CD4-positive, CD25-positive, alpha-beta regulatory T cell (primary cell): ENCODE measurements around the gene SLC7A8. TPM values are rescaled to one million over a fixed set of nuclear protein-coding genes. Genes with fewer than 3 reads are reported as not detected.
A peak's percentile ranks its signal among the peaks of the same experiment; 100 is the strongest.

Source experiments
- ATAC-seq, 2 donors: fragments of 150-1000 bp; cut with Tn5 transposase; one replicate each; pipeline ENCODE4 v1.10.0; 2021; ENCODE audit warnings: low read depth in 2 of 2, moderate number of reproducible peaks in 2 of 2, moderate library complexity in 1 of 2
- DNase-seq, 3 donors: peaks; one replicate each; pipeline versions ENCODE4 v3.0.0 to v3.0.0-alpha.2; 2012 to 2022; ENCODE audit warnings: mixed read lengths in 1 of 3
- H3K27ac ChIP-seq: one replicate; pipeline ENCODE4 v1.7.0; 2013; ENCODE audit warnings: mild to moderate bottlenecking, low read length; ENCODE audit not compliant: insufficient read depth, poor library complexity, severe bottlenecking
- H3K27me3 ChIP-seq: one replicate; pipeline ENCODE4 v1.7.0; 2013; ENCODE audit warnings: low read length; ENCODE audit not compliant: control insufficient read depth, insufficient read depth
- H3K36me3 ChIP-seq: one replicate; pipeline ENCODE4 v1.7.0; 2013; ENCODE audit warnings: mild to moderate bottlenecking, low read length, moderate library complexity; ENCODE audit not compliant: control insufficient read depth, insufficient read depth
- H3K4me1 ChIP-seq: 2 replicates; pipeline ENCODE4 v1.7.0; 2013; ENCODE audit warnings: mild to moderate bottlenecking, low read length; ENCODE audit not compliant: insufficient read depth, control insufficient read depth, poor library complexity, severe bottlenecking
- H3K4me3 ChIP-seq: one replicate; pipeline ENCODE4 v1.7.0; 2013; ENCODE audit warnings: low read depth, mild to moderate bottlenecking, low read length, moderate library complexity
- H3K9me3 ChIP-seq, 2 experiments: 1 replicate in 1 of 2; 2 replicates in 1 of 2; pipeline ENCODE4 v1.7.0; 2013; ENCODE audit warnings: low read length in 2 of 2, mild to moderate bottlenecking in 1 of 2, moderate library complexity in 1 of 2; ENCODE audit not compliant: control insufficient read depth in 2 of 2
- H3K27ac Mint-ChIP-seq, 3 donors: one replicate each; pipeline ENCODE4 v1.8.0; 2020 to 2022; ENCODE audit warnings: mild to moderate bottlenecking in 3 of 3, mixed read lengths in 3 of 3, moderate library complexity in 2 of 3
- H3K27me3 Mint-ChIP-seq: one replicate; pipeline ENCODE4 v1.8.0; 2022; ENCODE audit warnings: mild to moderate bottlenecking, mixed read lengths
- H3K36me3 Mint-ChIP-seq: one replicate; pipeline ENCODE4 v1.8.0; 2020; ENCODE audit warnings: mixed read lengths
- H3K4me1 Mint-ChIP-seq, 4 donors: one replicate each; pipeline ENCODE4 v1.8.0; 2020 to 2022; ENCODE audit warnings: mixed read lengths in 4 of 4, mild to moderate bottlenecking in 1 of 4
- H3K4me3 Mint-ChIP-seq, 4 donors: one replicate each; pipeline ENCODE4 v1.8.0; 2020 to 2022; ENCODE audit warnings: mild to moderate bottlenecking in 4 of 4, mixed read lengths in 4 of 4, moderate library complexity in 3 of 4
- H3K9me3 Mint-ChIP-seq, 7 donors: one replicate each; pipeline ENCODE4 v1.8.0; 2020 to 2022; ENCODE audit warnings: mixed read lengths in 7 of 7, mild to moderate bottlenecking in 3 of 7, moderate library complexity in 2 of 7
- polyA plus RNA-seq, 4 donors: library from polyadenylated mRNA; unstranded; fragments of 300-500 nt; fragmentation: Illumina TruSeq; gene quantifications; one replicate each; pipeline ENCODE4 v1.2.3, GENCODE V29; 2021
- total RNA-seq: library from RNA; stranded (reverse); gene quantifications from one replicate; pipeline ENCODE4 v1.2.3, GENCODE V29; 2022

The SLC7A8 gene
- total and polyA plus RNA-seq, 5 donors from 2014 or later = 0.48 to 1.8 (median 1.1) TPM; not detected in 1

- Mint-ChIP-seq H3K27ac (no peak within 1 kb of the TSS), H3K36me3 (peaks cover 30% of the 10 kb centered on the region), H3K27me3 (no peaks in the 10 kb centered on the region), H3K4me1 (peaks cover 18 to 45% (median 33%) of the 10 kb centered on the region in 4 donors), H3K4me3 (no peak within 1 kb of the TSS), H3K9me3 (no peaks in the 10 kb centered on the region)
- H3K4me1 ChIP-seq = peaks cover 36% of the 10 kb centered on the region
- ATAC-seq = peak; percentile 20 to 21
- H3K36me3 ChIP-seq = peaks cover 47% of the 10 kb centered on the region
- peak within 1 kb of the TSS; percentile 99 for H3K27ac ChIP-seq
- no peaks in the 10 kb centered on the region for H3K27me3 ChIP-seq
- no peaks in the 10 kb centered on the region for H3K9me3 ChIP-seq
- peak within 1 kb of the TSS; percentile 98 for H3K4me3 ChIP-seq
- DNase-seq = peak in 2 of 3 donors; percentile 65 to 91
These were observed 88.7 kb downstream of the SLC7A8 start, which contains the start of gene ACIN1 for GRCh38 chr14:23094666-23095195. ACIN1 (minus strand) TSS chr14:23095136; CDS start chr14:23095112, 24 bp downstream.

GRCh38 chr14:23093991-23094665, 89.3 kb downstream of the SLC7A8 start:
- ATAC-seq = no peak
- Histone ChIP-seq H3K36me3 (peaks cover 53% of the 10 kb centered on the region), H3K4me1 (peaks cover 36% of the 10 kb centered on the region), H3K27ac (peak overlapping the region; percentile 99), H3K27me3 (no peaks in the 10 kb centered on the region), H3K4me3 (peak overlapping the region; percentile 98), H3K9me3 (no peaks in the 10 kb centered on the region)
- peaks cover 32% of the 10 kb centered on the region for H3K36me3 Mint-ChIP-seq
- H3K27me3 Mint-ChIP-seq = no peaks in the 10 kb centered on the region
- H3K9me3 Mint-ChIP-seq = no peaks in the 10 kb centered on the region
- DNase-seq = peak in 1 of 3 donors; percentile 42
- H3K4me3 Mint-ChIP-seq = no peak overlapping the region
- no peak overlapping the region for H3K27ac Mint-ChIP-seq
- peaks cover 18 to 48% (median 36%) of the 10 kb centered on the region in 4 donors for H3K4me1 Mint-ChIP-seq

GRCh38 chr14:23093526-23093925, 89.9 kb downstream of the SLC7A8 start:
- ATAC-seq (no peak), DNase-seq (no peak)
- Mint-ChIP-seq H3K27ac (no peak overlapping the region), H3K9me3 (no peaks in the 10 kb centered on the region), H3K36me3 (peaks cover 32% of the 10 kb centered on the region), H3K4me1 (peaks cover 18 to 48% (median 33%) of the 10 kb centered on the region in 4 donors), H3K4me3 (no peak overlapping the region), H3K27me3 (no peaks in the 10 kb centered on the region)
- H3K27me3 ChIP-seq = no peaks in the 10 kb centered on the region
- no peak overlapping the region for H3K27ac ChIP-seq
- peaks cover 36% of the 10 kb centered on the region for H3K4me1 ChIP-seq
- H3K36me3 ChIP-seq = peaks cover 55% of the 10 kb centered on the region
- peak overlapping the region; percentile 98 for H3K4me3 ChIP-seq
- H3K9me3 ChIP-seq = no peaks in the 10 kb centered on the region

DNA sequence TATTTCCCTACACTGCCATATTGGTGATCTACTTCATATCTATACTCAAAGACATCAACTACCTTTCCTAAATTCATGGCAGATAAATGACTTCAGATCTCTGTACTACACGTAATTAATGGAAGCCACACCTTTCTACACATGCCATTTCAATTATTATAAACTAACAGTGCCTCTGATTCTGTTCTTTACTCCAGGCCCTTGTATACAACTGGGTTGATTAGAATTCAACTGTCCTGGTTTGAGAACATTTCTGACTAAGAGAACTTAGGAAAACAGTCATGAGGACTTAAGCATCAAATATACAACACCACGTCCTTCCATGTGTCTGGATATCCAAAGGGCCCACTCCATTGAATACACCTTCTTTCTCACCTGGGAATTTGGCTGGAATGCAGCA, 90.4 kb downstream of the SLC7A8 start:
- Mint-ChIP-seq H3K27ac (no peak overlapping the region), H3K4me3 (peak overlapping the region in 1 of 4 donors; percentile 71)

DNA sequence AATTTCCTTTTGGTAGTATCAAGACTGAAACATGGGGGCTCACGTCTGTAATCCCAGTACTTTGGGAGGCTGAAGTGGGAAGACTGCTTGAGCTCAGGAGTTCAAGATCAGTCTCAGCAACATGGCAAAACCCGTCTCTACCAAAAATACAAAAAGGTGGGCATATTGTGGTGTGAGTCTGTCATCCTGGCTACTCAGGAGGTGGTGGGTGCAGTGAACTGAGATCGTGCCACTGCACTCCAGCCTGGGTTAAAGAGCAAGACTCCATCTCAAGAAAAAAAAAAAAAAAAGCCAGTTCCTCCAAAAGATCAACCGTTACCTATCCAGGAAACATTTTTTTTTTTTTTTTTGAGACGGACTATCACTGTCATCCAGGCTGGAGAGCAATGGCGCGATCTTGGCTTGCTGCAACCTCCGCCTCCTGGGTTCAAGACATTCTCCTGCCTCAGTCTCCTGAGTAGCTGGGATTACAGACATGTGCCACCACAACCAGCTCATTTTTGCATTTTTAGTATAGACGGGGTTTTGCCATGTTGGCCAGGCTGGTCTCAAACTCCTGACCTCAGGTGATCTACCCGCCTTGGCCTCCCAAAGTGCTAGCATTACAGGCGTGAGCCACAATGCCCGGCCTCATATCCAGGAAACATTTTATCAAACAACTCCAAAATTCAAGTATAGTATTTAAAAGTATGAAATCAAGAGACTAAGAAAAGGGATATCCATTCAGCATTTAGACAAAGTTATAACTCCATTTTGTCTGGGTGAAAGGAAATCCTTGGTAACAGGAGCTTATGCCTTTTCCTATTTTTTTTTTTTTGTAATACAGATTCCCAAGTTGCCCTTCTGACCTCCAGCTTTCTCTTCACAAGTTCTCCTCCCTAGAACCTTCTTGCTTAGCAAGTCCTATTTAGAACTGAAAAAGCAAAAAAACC, 91.9 kb downstream of the SLC7A8 start:
- Mint-ChIP-seq H3K27ac (peak overlapping the region in 2 of 3 donors; percentile 10 to 33), H3K36me3 (peaks cover 33% of the 10 kb centered on the region)
- peaks cover 28% of the 10 kb centered on the region for H3K4me1 ChIP-seq

More for the DNA sequence above, 90.4 kb downstream of the SLC7A8 start:
- H3K9me3 Mint-ChIP-seq = no peaks in the 10 kb centered on the region
- Histone ChIP-seq H3K4me3 (peak overlapping the region; percentile 98), H3K27ac (no peak overlapping the region), H3K9me3 (no peaks in the 10 kb centered on the region), H3K27me3 (no peaks in the 10 kb centered on the region), H3K4me1 (peaks cover 36% of the 10 kb centered on the region), H3K36me3 (peaks cover 55% of the 10 kb centered on the region)
- ATAC-seq = no peak
- H3K36me3 Mint-ChIP-seq = peaks cover 33% of the 10 kb centered on the region
- H3K4me1 Mint-ChIP-seq = peaks cover 19 to 47% (median 33%) of the 10 kb centered on the region in 4 donors
- H3K27me3 Mint-ChIP-seq = no peaks in the 10 kb centered on the region
- DNase-seq = no peak

DNA sequence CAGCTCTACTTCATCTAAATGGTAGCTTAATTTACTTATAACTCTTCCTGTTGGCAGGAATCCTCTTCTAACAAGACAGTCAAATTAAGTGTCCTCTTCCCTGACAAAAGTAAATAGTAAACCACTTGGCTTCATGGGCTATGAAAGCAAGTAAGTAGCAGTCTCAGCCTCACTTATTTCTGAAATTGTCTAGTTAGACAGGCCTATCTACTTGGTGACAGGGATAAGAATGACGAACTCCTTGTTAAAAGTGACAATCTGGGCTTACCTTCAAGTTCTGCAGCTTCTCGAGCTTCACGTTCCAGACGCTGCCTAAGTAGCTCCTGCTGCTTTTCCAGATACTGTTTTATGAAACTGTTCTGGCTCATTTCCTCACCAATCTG, 93.2 kb downstream of the SLC7A8 start:
- Mint-ChIP-seq H3K36me3 (peaks cover 41% of the 10 kb centered on the region), H3K27ac (peak overlapping the region in 1 of 3 donors; percentile 63)

More for the DNA sequence above, 91.9 kb downstream of the SLC7A8 start:
- Histone ChIP-seq H3K27me3 (no peaks in the 10 kb centered on the region), H3K9me3 (no peaks in the 10 kb centered on the region), H3K36me3 (peaks cover 62% of the 10 kb centered on the region), H3K4me3 (no peak overlapping the region), H3K27ac (no peak overlapping the region)
- no peaks in the 10 kb centered on the region for H3K9me3 Mint-ChIP-seq
- peak overlapping the region in 3 of 4 donors; percentile 22 to 73 (median 34) for H3K4me3 Mint-ChIP-seq
- no peaks in the 10 kb centered on the region for H3K27me3 Mint-ChIP-seq
- DNase-seq = no peak
- peaks cover 25 to 51% (median 37%) of the 10 kb centered on the region in 4 donors for H3K4me1 Mint-ChIP-seq
- no peak for ATAC-seq

GRCh38 chr14:23089498-23090253, 93.8 kb downstream of the SLC7A8 start:
- ATAC-seq = no peak
- H3K27ac ChIP-seq = no peak overlapping the region
- Mint-ChIP-seq H3K4me1 (peaks cover 32 to 60% (median 38%) of the 10 kb centered on the region in 4 donors), H3K36me3 (peaks cover 42% of the 10 kb centered on the region), H3K9me3 (no peaks in the 10 kb centered on the region), H3K27me3 (no peaks in the 10 kb centered on the region), H3K27ac (peak overlapping the region in 2 of 3 donors; percentile 39 to 52), H3K4me3 (peak overlapping the region in 1 of 4 donors; percentile 26)
- H3K4me3 ChIP-seq = no peak overlapping the region
- peaks cover 18% of the 10 kb centered on the region for H3K4me1 ChIP-seq
- DNase-seq = no peak
- H3K27me3 ChIP-seq = no peaks in the 10 kb centered on the region
- H3K9me3 ChIP-seq = no peaks in the 10 kb centered on the region
- H3K36me3 ChIP-seq = peaks cover 81% of the 10 kb centered on the region

More for the DNA sequence above, 93.2 kb downstream of the SLC7A8 start:
- no peak for ATAC-seq
- H3K4me3 Mint-ChIP-seq = peak overlapping the region in 1 of 4 donors; percentile 45
- Histone ChIP-seq H3K27me3 (no peaks in the 10 kb centered on the region), H3K9me3 (no peaks in the 10 kb centered on the region), H3K4me1 (peaks cover 18% of the 10 kb centered on the region), H3K36me3 (peaks cover 75% of the 10 kb centered on the region), H3K27ac (no peak overlapping the region), H3K4me3 (no peak overlapping the region)
- H3K4me1 Mint-ChIP-seq = peaks cover 32 to 60% (median 38%) of the 10 kb centered on the region in 4 donors
- H3K9me3 Mint-ChIP-seq = no peaks in the 10 kb centered on the region
- no peak for DNase-seq
- no peaks in the 10 kb centered on the region for H3K27me3 Mint-ChIP-seq
